ENCODE results near the gene CMSS1. TPM values are rescaled to one million over a fixed set of nuclear protein-coding genes. Genes with fewer than 3 reads are reported as not detected.
A peak's percentile ranks its signal among the peaks of the same experiment; 100 is the strongest.

CMSS1 gene
- total and polyA plus RNA-seq, 2 of the 13 experiments (the other 11 are each of a cell fraction or from before 2014, with no cell fraction given) = 6.4 to 48.7 TPM

- no peak for TF ChIP-seq GLMP (CRISPR knock-in tag; IDR thresholded peaks at IDR 0.05; ENCODE audit: borderline replicate concordance)
- peak; percentile 83; the same call in 1 of the 2 replicates for TF ChIP-seq ZNF691 (CRISPR knock-in tag; IDR thresholded peaks at IDR 0.05; ENCODE audit: borderline replicate concordance, low read depth)
- no peak for TF ChIP-seq RBAK (CRISPR knock-in tag; IDR thresholded peaks at IDR 0.05)
- no peak; the same call in 1 of the 2 replicates for TF ChIP-seq ATF6 (CRISPR knock-in tag; conservative IDR thresholded peaks at IDR 0.05)
- peak; percentile 96; the same call in 1 of the 2 replicates for TF ChIP-seq SP140L (CRISPR knock-in tag; IDR thresholded peaks at IDR 0.05; ENCODE audit: borderline replicate concordance)
- peak; percentile 55; the same call in 1 of the 2 replicates for TF ChIP-seq KDM5B (CRISPR knock-in tag; IDR thresholded peaks at IDR 0.05; ENCODE audit: borderline replicate concordance)
- TF ChIP-seq ZBTB21 (CRISPR knock-in tag; IDR thresholded peaks at IDR 0.05) = peak; percentile 95
- TF ChIP-seq TEF (CRISPR knock-in tag; IDR thresholded peaks at IDR 0.05) = peak; percentile 73; the same call in 1 of the 2 replicates
- no peak for TF ChIP-seq ZNF577 (CRISPR knock-in tag; IDR thresholded peaks at IDR 0.05; ENCODE audit: borderline replicate concordance, low read depth)
- no peak for TF ChIP-seq ZFP36 (IDR thresholded peaks at IDR 0.05; ENCODE audit: borderline replicate concordance, low read depth, low read length, partially characterized antibody)
- no peak for TF ChIP-seq CAMTA2 (CRISPR knock-in tag; IDR thresholded peaks at IDR 0.05; ENCODE audit: borderline replicate concordance)
- no peak for TF ChIP-seq PRPF4 (IDR thresholded peaks at IDR 0.05; ENCODE audit: low read depth, low read length, poor library complexity, severe bottlenecking)
These were observed at the start of gene CMSS1 (continued) for GRCh38 chr3:99817437-99818240.

All from HepG2 (cell line).